Measurements from ENCODE around the gene GNAI2. TPM values are rescaled to one million over a fixed set of nuclear protein-coding genes. Genes with fewer than 3 reads are reported as not detected.
"Not testable (repeated sequence)": the region's sequence is repeated elsewhere in the genome, so short reads cannot be mapped to it uniquely, and the experiment has no call there.

The GNAI2 gene
- total RNA-seq, 6 experiments from 2014 or later = 532 to 617 (median 582) TPM

- H3K27ac Mint-ChIP-seq = no peak overlapping the region
- no peak for DNase-seq
- peaks cover 8% of the 10 kb centered on the region for H3K4me1 Mint-ChIP-seq (ENCODE audit: low read depth)
- TF ChIP-seq, protein P1, sequence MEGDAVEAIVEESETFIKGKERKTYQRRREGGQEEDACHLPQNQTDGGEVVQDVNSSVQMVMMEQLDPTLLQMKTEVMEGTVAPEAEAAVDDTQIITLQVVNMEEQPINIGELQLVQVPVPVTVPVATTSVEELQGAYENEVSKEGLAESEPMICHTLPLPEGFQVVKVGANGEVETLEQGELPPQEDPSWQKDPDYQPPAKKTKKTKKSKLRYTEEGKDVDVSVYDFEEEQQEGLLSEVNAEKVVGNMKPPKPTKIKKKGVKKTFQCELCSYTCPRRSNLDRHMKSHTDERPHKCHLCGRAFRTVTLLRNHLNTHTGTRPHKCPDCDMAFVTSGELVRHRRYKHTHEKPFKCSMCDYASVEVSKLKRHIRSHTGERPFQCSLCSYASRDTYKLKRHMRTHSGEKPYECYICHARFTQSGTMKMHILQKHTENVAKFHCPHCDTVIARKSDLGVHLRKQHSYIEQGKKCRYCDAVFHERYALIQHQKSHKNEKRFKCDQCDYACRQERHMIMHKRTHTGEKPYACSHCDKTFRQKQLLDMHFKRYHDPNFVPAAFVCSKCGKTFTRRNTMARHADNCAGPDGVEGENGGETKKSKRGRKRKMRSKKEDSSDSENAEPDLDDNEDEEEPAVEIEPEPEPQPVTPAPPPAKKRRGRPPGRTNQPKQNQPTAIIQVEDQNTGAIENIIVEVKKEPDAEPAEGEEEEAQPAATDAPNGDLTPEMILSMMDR (IDR thresholded peaks at IDR 0.05) = peak; percentile 17; the same call in 1 of the 2 replicates
- no peak overlapping the region for H3K4me3 Mint-ChIP-seq
- peaks cover 17% of the 10 kb centered on the region for H3K27me3 Mint-ChIP-seq (ENCODE audit: insufficient read depth)
- no peaks in the 10 kb centered on the region for H3K9me3 Mint-ChIP-seq
- no peaks in the 10 kb centered on the region for H3K36me3 Mint-ChIP-seq (ENCODE audit: low read depth)
Measured at GRCh38 chr3:50221411-50222168, 14.4 kb upstream of the GNAI2 start.

DNA sequence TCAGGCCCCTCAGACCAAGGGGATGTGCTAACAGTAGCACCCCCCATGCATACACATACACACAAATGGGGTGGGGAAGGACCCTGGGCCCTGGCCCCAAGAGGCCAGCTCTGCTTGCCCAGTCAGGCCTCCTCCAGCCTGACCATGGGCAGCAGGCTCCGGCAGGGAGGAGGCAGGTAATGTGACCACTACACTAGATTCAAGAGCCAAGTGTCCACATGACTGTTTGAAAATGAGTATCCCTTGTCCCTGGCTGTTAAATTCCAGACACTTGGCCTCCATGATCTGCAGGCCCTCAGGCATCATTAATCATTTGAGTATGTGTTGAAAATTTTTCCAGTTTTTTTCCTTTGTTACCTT lies 13.9 kb upstream of the GNAI2 start:
- Mint-ChIP-seq H3K27ac (no peak overlapping the region), H3K36me3 (ENCODE audit: low read depth) (no peaks in the 10 kb centered on the region), H3K4me1 (ENCODE audit: low read depth) (peaks cover 13% of the 10 kb centered on the region), H3K9me3 (no peaks in the 10 kb centered on the region), H3K27me3 (ENCODE audit: insufficient read depth) (peaks cover 17% of the 10 kb centered on the region), H3K4me3 (no peak overlapping the region)
- no peak for DNase-seq
- TF ChIP-seq, protein P1 (IDR thresholded peaks at IDR 0.05) = no peak

- TF ChIP-seq, protein P1 (IDR thresholded peaks at IDR 0.05) = no peak
- Mint-ChIP-seq H3K9me3 (no peaks in the 10 kb centered on the region), H3K4me1 (ENCODE audit: low read depth) (peaks cover 33% of the 10 kb centered on the region), H3K27ac (no peak overlapping the region), H3K27me3 (ENCODE audit: insufficient read depth) (peaks cover 12% of the 10 kb centered on the region), H3K4me3 (no peak overlapping the region), H3K36me3 (ENCODE audit: low read depth) (no peaks in the 10 kb centered on the region)
- no peak for DNase-seq
Measured at GRCh38 chr3:50224639-50225038, 11.4 kb upstream of the GNAI2 start.

GRCh38 chr3:50226888-50227389 lies 9.1 kb upstream of the GNAI2 start:
- DNase-seq = peak; percentile 26
- Mint-ChIP-seq H3K4me1 (ENCODE audit: low read depth) (peaks cover 44% of the 10 kb centered on the region), H3K27me3 (ENCODE audit: insufficient read depth) (peaks cover 12% of the 10 kb centered on the region), H3K9me3 (no peaks in the 10 kb centered on the region), H3K36me3 (ENCODE audit: low read depth) (no peaks in the 10 kb centered on the region), H3K27ac (peak overlapping the region; percentile 79), H3K4me3 (peak overlapping the region; percentile 91)
- TF ChIP-seq, protein P1 (IDR thresholded peaks at IDR 0.05) = no peak

DNA sequence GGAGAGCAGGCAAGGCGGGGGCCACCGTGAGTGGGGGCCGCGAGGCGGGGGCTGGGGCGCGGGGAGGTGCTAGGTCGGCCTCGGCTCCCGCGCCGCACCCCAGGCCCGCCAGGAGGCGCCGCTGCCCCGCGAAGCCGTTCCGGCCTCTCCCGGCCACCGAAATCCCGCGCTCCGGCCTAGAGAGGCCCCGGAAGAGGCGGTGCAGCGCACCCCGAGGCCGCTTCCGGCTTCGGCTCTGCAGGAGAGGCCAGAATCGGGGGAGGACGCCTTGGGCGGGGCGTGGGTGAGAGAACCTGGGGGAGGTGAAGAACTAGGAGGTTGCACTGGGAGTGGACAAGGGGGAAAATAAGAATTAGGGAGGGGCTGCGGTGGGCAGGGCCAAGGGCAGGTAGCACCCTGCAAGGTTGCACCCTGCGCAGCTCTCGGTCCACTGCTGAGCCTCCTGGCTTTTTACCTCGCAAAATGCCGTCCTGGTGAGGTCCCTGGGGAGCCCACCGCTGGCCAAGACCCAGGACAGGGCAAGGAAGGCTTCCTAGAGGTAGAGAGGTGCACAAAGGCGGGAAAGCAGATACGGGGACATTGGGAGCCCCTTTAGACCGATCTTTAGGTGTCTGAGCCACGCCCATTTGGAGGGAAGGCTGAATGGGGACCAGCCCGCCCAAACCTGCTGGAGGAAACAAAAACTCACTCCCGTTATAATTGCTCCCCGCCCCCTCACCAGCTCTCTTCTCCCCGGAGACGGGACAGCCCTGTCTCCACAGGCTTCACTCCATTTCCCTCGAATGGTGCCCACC lies 8.4 kb upstream of the GNAI2 start:
- H3K27ac Mint-ChIP-seq = peak overlapping the region; percentile 75
- DNase-seq = peak; percentile 84

DNA sequence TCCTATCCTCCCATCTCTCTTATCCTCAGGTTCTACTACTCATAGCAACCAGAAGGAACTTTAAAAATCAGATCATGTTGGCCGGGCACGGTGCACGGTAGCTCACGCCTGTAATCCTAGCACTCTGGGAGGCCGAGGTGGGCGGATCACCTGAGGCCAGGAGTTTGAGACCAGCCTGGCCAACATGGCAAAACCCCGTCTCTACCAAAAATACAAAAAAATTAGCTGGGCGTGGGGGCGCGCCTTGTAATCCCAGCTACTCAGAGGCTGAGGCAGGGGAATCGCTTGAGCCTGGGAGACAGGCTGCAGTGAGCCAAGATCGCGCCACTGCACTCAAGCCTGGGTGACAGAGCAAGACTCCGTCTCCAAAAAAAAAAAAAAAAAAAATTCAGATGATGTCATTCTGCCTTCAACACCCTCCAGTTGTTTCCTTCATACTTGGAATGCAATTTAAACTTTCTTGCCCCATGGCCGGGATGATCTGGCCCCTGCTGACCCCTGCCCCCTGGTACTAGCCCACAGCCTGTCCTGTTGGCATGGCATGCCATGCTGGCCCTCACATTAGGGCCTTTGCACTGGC lies 7.7 kb upstream of the GNAI2 start:
- H3K4me1 Mint-ChIP-seq (ENCODE audit: low read depth) = peaks cover 44% of the 10 kb centered on the region
- peaks cover 13% of the 10 kb centered on the region for H3K27me3 Mint-ChIP-seq (ENCODE audit: insufficient read depth)
- H3K27ac Mint-ChIP-seq = peak overlapping the region; percentile 75
- DNase-seq; H3K36me3 Mint-ChIP-seq (ENCODE audit: low read depth); H3K9me3 Mint-ChIP-seq: not testable (repeated sequence)
- H3K4me3 Mint-ChIP-seq = peak overlapping the region; percentile 91

More for the DNA sequence above, 8.4 kb upstream of the GNAI2 start:
- no peaks in the 10 kb centered on the region for H3K9me3 Mint-ChIP-seq
- H3K36me3 Mint-ChIP-seq (ENCODE audit: low read depth) = no peaks in the 10 kb centered on the region
- peak overlapping the region; percentile 91 for H3K4me3 Mint-ChIP-seq
- TF ChIP-seq, protein P1 (IDR thresholded peaks at IDR 0.05) = peak; percentile 95
- peaks cover 44% of the 10 kb centered on the region for H3K4me1 Mint-ChIP-seq (ENCODE audit: low read depth)
- H3K27me3 Mint-ChIP-seq (ENCODE audit: insufficient read depth) = peaks cover 12% of the 10 kb centered on the region
